ENCODE data around the gene ST6GALNAC6.

The ST6GALNAC6 gene

GRCh38 chr9:127899128-127899943, at the start of gene ST6GALNAC6:
ST6GALNAC6 (minus strand) TSS chr9:127899603; CDS start chr9:127897981, 1,622 bp downstream.
- no peak for TF ChIP-seq CTCF (IDR thresholded peaks at IDR 0.05; ENCODE audit: low read depth, low read length)
- in situ Hi-C loops (cut with HindIII; ENCODE audit: low sequenced_read_pairs), result no loop called here
- peak; percentile 57 for DNase-seq (ENCODE audit: low read depth, low spot score)
- H3K4me3 ChIP-seq (ENCODE audit: low read depth, low read length), result peak within 1 kb of the TSS; percentile 89

GRCh38 chr9:127947841-127948710, 48.7 kb upstream of the ST6GALNAC6 start:
- H3K4me3 ChIP-seq (ENCODE audit: low read depth, low read length), result no peak overlapping the region
- in situ Hi-C loops (cut with HindIII; ENCODE audit: low sequenced_read_pairs), result no loop called here
- no peak for DNase-seq (ENCODE audit: low read depth, low spot score)
- no peak for TF ChIP-seq CTCF (IDR thresholded peaks at IDR 0.05; ENCODE audit: low read depth, low read length)

- in situ Hi-C loops (cut with HindIII; ENCODE audit: low sequenced_read_pairs), result no loop called here
- no peak for TF ChIP-seq CTCF (IDR thresholded peaks at IDR 0.05; ENCODE audit: low read depth, low read length)
- DNase-seq (ENCODE audit: low read depth, low spot score), result no peak
Observed at GRCh38 chr9:127946728-127947127, 47.3 kb upstream of the ST6GALNAC6 start.

GRCh38 chr9:127945942-127946341, 46.5 kb upstream of the ST6GALNAC6 start:
- no peak for TF ChIP-seq CTCF (IDR thresholded peaks at IDR 0.05; ENCODE audit: low read depth, low read length)
- no peak overlapping the region for H3K4me3 ChIP-seq (ENCODE audit: low read depth, low read length)
- in situ Hi-C loops (cut with HindIII; ENCODE audit: low sequenced_read_pairs), result no loop called here

More at GRCh38 chr9:127946728-127947127, 47.3 kb upstream of the ST6GALNAC6 start:
- H3K4me3 ChIP-seq (ENCODE audit: low read depth, low read length), result no peak overlapping the region

GRCh38 chr9:127945338-127945737, 45.9 kb upstream of the ST6GALNAC6 start:
- in situ Hi-C loops (cut with HindIII; ENCODE audit: low sequenced_read_pairs), result no loop called here
- DNase-seq (ENCODE audit: low read depth, low spot score), result no peak
- no peak overlapping the region for H3K4me3 ChIP-seq (ENCODE audit: low read depth, low read length)
- TF ChIP-seq CTCF (IDR thresholded peaks at IDR 0.05; ENCODE audit: low read depth, low read length), result no peak

More at GRCh38 chr9:127945942-127946341, 46.5 kb upstream of the ST6GALNAC6 start:
- no peak for DNase-seq (ENCODE audit: low read depth, low spot score)

GRCh38 chr9:127944586-127945218, 45.3 kb upstream of the ST6GALNAC6 start:
- DNase-seq (ENCODE audit: low read depth, low spot score), result no peak
- TF ChIP-seq CTCF (IDR thresholded peaks at IDR 0.05; ENCODE audit: low read depth, low read length), result no peak
- H3K4me3 ChIP-seq (ENCODE audit: low read depth, low read length), result no peak overlapping the region
- in situ Hi-C loops (cut with HindIII; ENCODE audit: low sequenced_read_pairs), result no loop called here
